Heart left ventricle (tissue), 16 donors: ENCODE measurements around the gene KRTAP5-3. TPM values are rescaled to one million over a fixed set of nuclear protein-coding genes. Genes with fewer than 3 reads are reported as not detected.
A peak's percentile ranks its signal among the peaks of the same experiment; 100 is the strongest.

Experiments
- ATAC-seq, 4 donors: fragments of 200-7000 bp; cut with Tn5 transposase; one replicate each; pipeline ENCODE4 v1.9.1; 2020 to 2022; ENCODE audit warnings: moderate library complexity in 4 of 4, mild to moderate bottlenecking in 3 of 4, moderate number of reproducible peaks in 1 of 4
- DNase-seq, 5 donors: peaks; one replicate each; pipeline ENCODE4 v3.0.0-alpha.2; 2020
- H3K27ac ChIP-seq, 12 donors: fragments of 200-600 bp; sonication (generic) in 4 of 12; one replicate each; pipeline versions ENCODE4 v1.5.0 to v1.8.0; 2016 to 2022; ENCODE audit warnings: mild to moderate bottlenecking in 2 of 12
- H3K27me3 ChIP-seq, 9 donors: fragments of 200-600 bp; sonication (generic) in 2 of 9; one replicate each; pipeline versions ENCODE4 v1.5.1 to v1.8.0; 2016 to 2022; ENCODE audit warnings: mild to moderate bottlenecking in 3 of 9
- H3K36me3 ChIP-seq, 9 donors: fragments of 200-600 bp; sonication (generic) in 2 of 9; one replicate each; pipeline versions ENCODE4 v1.5.0 to v1.8.0; 2018 to 2022; ENCODE audit warnings: mild to moderate bottlenecking in 2 of 9
- H3K4me1 ChIP-seq, 12 donors: fragments of 200-600 bp; sonication (generic) in 4 of 12; one replicate each; pipeline versions ENCODE4 v1.5.0 to v1.8.0; 2016 to 2022; ENCODE audit warnings: mild to moderate bottlenecking in 3 of 12
- H3K4me3 ChIP-seq, 12 donors: fragments of 200-600 bp; sonication (generic) in 4 of 12; one replicate each; pipeline versions ENCODE4 v1.5.0 to v1.8.0; 2017 to 2022; ENCODE audit warnings: mild to moderate bottlenecking in 9 of 12, moderate library complexity in 4 of 12
- H3K9me3 ChIP-seq, 12 donors: fragments of 200-600 bp; sonication (generic) in 4 of 12; one replicate each; pipeline versions ENCODE4 v1.5.0 to v1.8.0; 2016 to 2022; ENCODE audit warnings: mild to moderate bottlenecking in 1 of 12
- CTCF ChIP-seq, 12 donors: fragments of 200-600 bp; sonication (generic) in 4 of 12; IDR thresholded peaks; one replicate each; pipeline versions ENCODE4 v1.5.0 to v1.8.0; 2018 to 2022; ENCODE audit warnings: antibody characterized with exemption in 12 of 12, mild to moderate bottlenecking in 5 of 12
- POLR2A ChIP-seq, 2 donors: fragments of 450-650 bp; IDR thresholded peaks; one replicate each; pipeline ENCODE4 v1.6.1; 2017; ENCODE audit warnings: antibody characterized with exemption in 2 of 2, mild to moderate bottlenecking in 2 of 2, moderate library complexity in 2 of 2
- WGBS, 4 donors: extraction: QIAGEN DNeasy Blood & Tissue Kit in 2 of 4; methylation state at CpG; one replicate each; pipeline versions ENCODE4 v1.1.5 to v1.1.7; 2013 to 2018; 5-methylcytosine and 5-hydroxymethylcytosine counted together
- intact Hi-C, 10 donors: fragments of 100-400 bp; cut with DNase I; formaldehyde crosslinking; loops; one replicate each; pipeline versions ENCODE4 v1.11.1 to v1.14.2; 2022
- polyA plus RNA-seq, 2 donors: library from polyadenylated mRNA; stranded (reverse); fragments of 200-250 nt; gene quantifications; one replicate each; pipeline ENCODE4 v1.2.3, GENCODE V29; 2013
- total RNA-seq, 9 donors: library from RNA; depleted of rRNA in 2 of 9; stranded (reverse); fragments of >200 nt in 2 of 9; fragmentation: NEBNext Ultra II Directional in 3 of 9; extraction: Animal tissue kit (Norgen Biotek cat#: 25700) in 3 of 9; gene quantifications; one replicate each; pipeline versions ENCODE4 v1.1.0 to v1.2.4, GENCODE V29; 2016 to 2023
- donor health status: ischemic (EF 13 %, LVEDD 7.1; RV severe dilation, severe dysfunction).
- donor health status: healthy with polysubstance abuse.
- donor health status: DM: no; HTN: yes; CAD: no.
- donor health status: DM: no; HTN: no; CAD: no.
- donor health status: ischemic (EF 25% LVEDD 6.9; RV normal size, moderate dysfunction).
- donor health status: ischemic (EF 25% LVEDD 5.7; RV mildly dilated, moderate dysfunction).
- donor health status: healthy.
- donor health status: DM: yes; HTN: yes; CAD: no.
- donor health status: ischemic (EF 35%, LVEDD 5.7; RV mildly dilated, moderate dysfunction).
- donor health status: nonischemic (EF 11% LVEDD 7.7; RV severe dilation, severe dysfunction).
- donor health status: DM: yes; HTN: yes; CAD: no.
- donor health status: PGD.
- donor health status: ischemic (EF 29% LVEDD 5.4; RV normal size, mild dysfunction).
- donor health status: nonischemic (EF 23%, LVEDD 6.1; RV moderate dilation, normal function).

Gene KRTAP5-3
- total and polyA plus RNA-seq, 11 donors, result not detected

DNA sequence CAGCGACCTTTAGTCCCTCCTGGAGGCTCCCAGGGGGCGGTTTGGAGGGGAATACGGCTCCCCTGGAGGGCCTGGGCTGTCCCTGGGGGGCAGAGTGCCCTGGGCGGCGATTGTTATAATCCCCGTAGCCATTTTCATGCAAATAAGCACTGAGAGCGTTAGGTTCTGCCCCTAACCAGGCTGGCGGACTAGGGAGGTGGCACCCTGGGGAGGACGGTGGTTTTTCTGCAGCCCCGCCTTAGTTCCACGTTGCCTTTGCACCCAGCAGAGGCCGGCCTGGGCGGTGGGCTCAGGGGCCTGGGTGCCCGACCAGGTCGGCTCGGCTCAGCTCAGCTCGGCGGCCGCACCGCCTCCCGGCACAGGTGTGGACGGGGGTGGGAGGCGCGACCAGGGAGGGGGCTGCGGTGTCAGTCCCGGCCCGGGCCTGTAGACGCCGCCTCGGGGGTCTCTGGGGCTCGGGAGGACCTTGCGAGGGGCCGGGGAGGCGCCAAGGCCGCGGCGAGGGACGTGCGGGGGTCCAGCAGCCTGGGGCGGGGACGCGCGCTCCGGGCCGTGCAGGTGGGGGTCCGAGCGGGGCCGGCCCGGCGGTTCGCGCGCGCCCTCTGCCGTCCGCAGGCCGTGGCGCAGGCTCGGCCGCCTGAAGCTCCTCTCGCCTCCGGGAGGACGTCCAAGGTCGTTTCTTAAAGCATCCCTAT is 33.9 kb downstream of the KRTAP5-3 start:
- Histone ChIP-seq H3K9me3 (peaks cover 0 to 14% (median 0%) of the 10 kb centered on the region in 12 donors), H3K36me3 (no peaks in the 10 kb centered on the region), H3K27me3 (peaks cover 0 to 25% (median 0%) of the 10 kb centered on the region in 9 donors), H3K4me1 (peaks cover 2 to 46% (median 29%) of the 10 kb centered on the region in 12 donors), H3K4me3 (peak overlapping the region in 11 of 12 donors; percentile 18 to 81 (median 56)), H3K27ac (peak overlapping the region in 11 of 12 donors; percentile 39 to 91 (median 75))
- WGBS, 4 donors, result 0 to 2% (median 2%) methylated on average over 27 to 64 of the region's 64 CpGs
- ATAC-seq, result peak in 3 of 4 donors; percentile 12 to 61 (median 55)
- no peak for TF ChIP-seq POLR2A (IDR thresholded peaks at IDR 0.05)
- peak; percentile 61 to 97 (median 90) for TF ChIP-seq CTCF (IDR thresholded peaks at IDR 0.05)
- intact Hi-C loops, result loop anchor here in 9 of 10 donors (1.0 to 10.0 kb wide), 9 partner anchors 27 to 372 kb away; partner anchors contain the start of gene TOLLIP (in 1 of the 9)
- DNase-seq, result peak; percentile 60 to 74 (median 63)

DNA sequence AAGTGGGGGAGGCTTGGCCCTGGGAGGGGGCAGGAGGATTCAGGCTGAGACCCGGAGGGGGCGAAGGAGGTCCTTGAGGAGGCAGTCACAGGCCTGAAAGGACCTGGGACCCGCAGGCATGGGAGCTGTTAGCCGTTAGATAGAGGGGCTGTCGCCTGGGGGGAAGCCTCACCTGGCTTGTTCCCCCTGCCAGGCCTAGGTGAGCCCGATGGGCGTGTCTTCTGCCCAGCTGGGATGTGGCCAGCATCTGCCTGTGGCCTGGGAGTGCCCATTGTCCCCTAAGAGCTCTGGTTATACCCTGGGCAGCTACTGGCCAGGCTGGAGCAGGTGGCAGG is 34.4 kb downstream of the KRTAP5-3 start:
- TF ChIP-seq POLR2A (IDR thresholded peaks at IDR 0.05), result no peak
- TF ChIP-seq CTCF (IDR thresholded peaks at IDR 0.05), result no peak
- peak in 3 of 4 donors; percentile 7 to 26 (median 12) for ATAC-seq
- peaks cover 2 to 51% (median 31%) of the 10 kb centered on the region in 12 donors for H3K4me1 ChIP-seq

DNA sequence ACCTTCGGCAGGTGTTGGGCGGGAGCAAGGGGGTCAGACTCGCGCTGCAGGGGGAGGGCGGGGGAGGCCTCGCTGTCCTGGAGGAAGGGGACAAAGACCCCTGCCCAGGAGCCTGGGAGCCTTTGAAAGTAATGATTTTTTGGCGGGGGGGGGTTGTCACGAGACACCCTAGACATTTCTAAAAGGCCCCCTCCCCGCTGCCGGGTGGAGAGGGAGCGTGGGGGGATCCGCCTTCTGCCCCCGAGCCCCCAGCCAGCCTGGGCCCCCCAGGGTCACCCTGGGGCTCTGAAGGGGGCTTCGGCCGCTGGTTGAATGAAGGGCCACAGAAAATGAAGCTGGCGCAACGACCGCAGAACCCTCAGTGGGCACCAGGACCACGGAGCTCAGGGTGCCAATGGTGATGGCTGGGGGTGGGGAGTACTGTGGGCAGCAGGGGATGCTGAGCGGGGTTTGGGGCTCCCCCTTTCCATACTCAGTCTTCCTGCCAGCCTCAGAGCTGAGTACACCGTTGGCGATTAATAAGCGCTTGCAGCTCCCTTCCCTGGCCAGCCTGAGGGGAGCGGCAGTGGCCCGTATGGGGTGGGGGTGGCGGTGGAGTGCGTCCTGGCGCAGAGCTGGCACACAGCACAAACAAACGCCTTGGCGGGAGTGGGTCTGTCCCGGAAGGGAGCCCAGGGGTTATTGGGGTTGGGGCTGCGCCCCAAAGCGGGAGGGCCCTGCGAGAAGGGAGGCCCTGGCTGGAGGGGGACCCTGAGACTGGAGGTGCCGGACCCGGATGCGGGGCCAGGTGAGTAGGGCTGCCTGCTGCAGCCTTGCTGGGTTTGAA is 35.0 kb downstream of the KRTAP5-3 start:
- TF ChIP-seq CTCF (IDR thresholded peaks at IDR 0.05) (no peak), POLR2A (IDR thresholded peaks at IDR 0.05) (no peak)
- ATAC-seq (peak in 2 of 4 donors; percentile 0 to 12), DNase-seq (peak in 2 of 5 donors; percentile 23 to 42)
- 16 to 26% (median 23%) methylated on average over 20 to 37 of the region's 37 CpGs for WGBS, 4 donors
- Histone ChIP-seq H3K4me3 (peak overlapping the region; percentile 51 to 85 (median 74)), H3K9me3 (peaks cover 0 to 5% (median 0%) of the 10 kb centered on the region in 12 donors), H3K4me1 (peaks cover 2 to 57% (median 31%) of the 10 kb centered on the region in 12 donors), H3K27me3 (peaks cover 0 to 25% (median 0%) of the 10 kb centered on the region in 9 donors), H3K27ac (peak overlapping the region in 11 of 12 donors; percentile 24 to 91 (median 82)), H3K36me3 (no peaks in the 10 kb centered on the region)
- intact Hi-C loops, result loop anchor here in 7 of 10 donors (2.0 to 10.0 kb wide), 7 partner anchors 14 to 370 kb away; partner anchors contain the start of gene TOLLIP (in 1 of the 7)

More for the DNA sequence above, 34.4 kb downstream of the KRTAP5-3 start:
- DNase-seq, result peak in 2 of 5 donors; percentile 15 to 58
- Histone ChIP-seq H3K4me3 (peak overlapping the region in 9 of 12 donors; percentile 36 to 81 (median 69)), H3K27ac (peak overlapping the region in 11 of 12 donors; percentile 24 to 91 (median 75)), H3K36me3 (no peaks in the 10 kb centered on the region), H3K9me3 (peaks cover 0 to 10% (median 0%) of the 10 kb centered on the region in 12 donors), H3K27me3 (peaks cover 0 to 25% (median 0%) of the 10 kb centered on the region in 9 donors)
- WGBS, 4 donors, result 20 to 35% (median 25%) methylated on average over 6 to 7 of the region's 7 CpGs
- intact Hi-C loops, result loop anchor here (1.0 to 10.0 kb wide), 10 partner anchors 15 to 371 kb away; partner anchors contain the start of gene TOLLIP (in 1 of the 10)
